WTC11 (cell line): ENCODE data around the gene PVALEF. TPM values are rescaled to one million over a fixed set of nuclear protein-coding genes. Genes with fewer than 3 reads are reported as not detected.

Experiments used
- ATAC-seq: fragments of 200-7000 bp; cut with Tn5 transposase; 2 replicates; pipeline ENCODE4 v1.10.0; 2021; ENCODE audit warnings: mild to moderate bottlenecking, moderate library complexity
- CTCF ChIA-PET: fragments of 300-600 bp; sonication (Branson Sonifier 250); formaldehyde crosslinking; loops from one replicate; lab custom pipeline; 2021; ENCODE audit warnings: antibody characterized with exemption; lab: Charles Lee
- POLR2A ChIA-PET: fragments of 350-600 bp; sonication (Branson Sonifier 250); formaldehyde crosslinking; loops from one replicate; lab custom pipeline; 2021; ENCODE audit warnings: antibody characterized with exemption; lab: Charles Lee
- DNase-seq: peaks from one replicate; pipeline ENCODE4 v3.0.0; 2021; ENCODE audit warnings: low spot score
- H3K27ac Mint-ChIP-seq: 2 replicates; pipeline ENCODE4 v1.8.0; 2021; ENCODE audit warnings: mixed read lengths
- H3K27me3 Mint-ChIP-seq: 2 replicates; pipeline ENCODE4 v1.8.0; 2021; ENCODE audit warnings: low read depth, mild to moderate bottlenecking, moderate library complexity, mixed read lengths
- H3K36me3 Mint-ChIP-seq: 2 replicates; pipeline ENCODE4 v1.8.0; 2021; ENCODE audit warnings: mixed read lengths
- H3K4me1 Mint-ChIP-seq: 2 replicates; pipeline ENCODE4 v1.8.0; 2022; ENCODE audit warnings: mixed read lengths
- H3K4me3 Mint-ChIP-seq: 2 replicates; pipeline ENCODE4 v1.8.0; 2021; ENCODE audit warnings: mild to moderate bottlenecking, moderate library complexity, mixed read lengths
- H3K9me3 Mint-ChIP-seq: 2 replicates; pipeline ENCODE4 v1.8.0; 2021; ENCODE audit warnings: mixed read lengths
- AFF4 ChIP-seq: sonication (generic); formaldehyde crosslinking; IDR thresholded peaks from 2 replicates; pipeline ENCODE4 v1.8.1; 2023; ENCODE audit warnings: mild to moderate bottlenecking, missing genetic modification reagents, borderline replicate concordance
- CBFB ChIP-seq: sonication (generic); formaldehyde crosslinking; IDR thresholded peaks from 2 replicates; pipeline ENCODE4 v1.8.1; 2022; ENCODE audit warnings: mild to moderate bottlenecking, low read depth, missing genetic modification reagents
- CREM ChIP-seq: sonication (generic); formaldehyde crosslinking; IDR thresholded peaks from 2 replicates; pipeline ENCODE4 v1.8.1; 2022; ENCODE audit warnings: mild to moderate bottlenecking, missing genetic modification reagents, moderate library complexity
- E2F5 ChIP-seq: sonication (generic); formaldehyde crosslinking; IDR thresholded peaks from 2 replicates; pipeline ENCODE4 v1.8.1; 2022; ENCODE audit warnings: mild to moderate bottlenecking, moderate library complexity, missing genetic modification reagents
- HMGXB4 ChIP-seq: sonication (generic); formaldehyde crosslinking; IDR thresholded peaks from 2 replicates; pipeline ENCODE4 v1.8.1; 2023; ENCODE audit warnings: mild to moderate bottlenecking, moderate library complexity, missing genetic modification reagents
- MAX ChIP-seq: sonication (generic); formaldehyde crosslinking; IDR thresholded peaks from 2 replicates; pipeline ENCODE4 v1.8.0; 2022; ENCODE audit warnings: mild to moderate bottlenecking, missing genetic modification reagents
- MYBL2 ChIP-seq: sonication (generic); formaldehyde crosslinking; IDR thresholded peaks from 2 replicates; pipeline ENCODE4 v1.8.1; 2023; ENCODE audit warnings: mild to moderate bottlenecking, moderate library complexity, missing genetic modification reagents
- NFYB ChIP-seq: sonication (generic); formaldehyde crosslinking; conservative IDR thresholded peaks from 2 replicates; pipeline ENCODE4 v1.8.0; 2022; ENCODE audit warnings: low read depth, missing genetic modification reagents
- OVOL2 ChIP-seq: fragments of 250-450 bp; sonication (Bioruptor Pico); IDR thresholded peaks from 2 replicates; pipeline ENCODE4 v1.9.0; 2021; ENCODE audit warnings: mild to moderate bottlenecking, borderline replicate concordance
- SMAD3 ChIP-seq: sonication (generic); formaldehyde crosslinking; IDR thresholded peaks from 2 replicates; pipeline ENCODE4 v1.8.0; 2022; ENCODE audit warnings: missing genetic modification reagents, mild to moderate bottlenecking, borderline replicate concordance
- TEAD4 ChIP-seq: sonication (generic); formaldehyde crosslinking; IDR thresholded peaks from 2 replicates; pipeline ENCODE4 v1.8.0; 2022; ENCODE audit warnings: mild to moderate bottlenecking, missing genetic modification reagents
- ZNF219 ChIP-seq: sonication (generic); formaldehyde crosslinking; IDR thresholded peaks from 2 replicates; pipeline ENCODE4 v1.8.0; 2023; ENCODE audit warnings: missing genetic modification reagents, mild to moderate bottlenecking, borderline replicate concordance
- ZNF416 ChIP-seq: fragments of 250-450 bp; sonication (Bioruptor Pico); IDR thresholded peaks from 2 replicates; pipeline ENCODE4 v1.9.0; 2021; ENCODE audit warnings: mild to moderate bottlenecking, inconsistent platforms
- ZNF425 ChIP-seq: fragments of 250-450 bp; sonication (Bioruptor Pico); conservative IDR thresholded peaks from 2 replicates; pipeline ENCODE4 v1.9.0; 2021; ENCODE audit warnings: mild to moderate bottlenecking
- total RNA-seq: library from RNA; stranded (reverse); gene quantifications from 3 replicates; pipeline ENCODE4 v1.2.3, GENCODE V29; 2021

Gene PVALEF
- total RNA-seq, 1 experiment from 2014 or later, result not detected

GRCh38 chr17:81188491-81188840, 23.2 kb downstream of the PVALEF start (continued):
- TF ChIP-seq MYBL2 (CRISPR knock-in tag) (no peak), OVOL2 (no peak), HMGXB4 (no peak)

GRCh38 chr17:81189016-81189415, 23.7 kb downstream of the PVALEF start:
- Mint-ChIP-seq H3K27me3 (no peaks in the 10 kb centered on the region), H3K4me3 (no peak overlapping the region), H3K4me1 (no peaks in the 10 kb centered on the region), H3K27ac (no peak overlapping the region), H3K36me3 (no peaks in the 10 kb centered on the region), H3K9me3 (no peaks in the 10 kb centered on the region)
- no peak for ATAC-seq
- no peak for TF ChIP-seq E2F5 (CRISPR knock-in tag)
- no peak for TF ChIP-seq CREM (CRISPR knock-in tag)
- no peak for TF ChIP-seq CBFB (CRISPR knock-in tag)
- no peak for TF ChIP-seq ZNF425 (CRISPR knock-in tag)
- no peak for TF ChIP-seq MAX (CRISPR knock-in tag)
- no peak for TF ChIP-seq ZNF219 (CRISPR knock-in tag)
- TF ChIP-seq SMAD3 (CRISPR knock-in tag), result no peak
- no peak for TF ChIP-seq TEAD4 (CRISPR knock-in tag)
- TF ChIP-seq AFF4 (CRISPR knock-in tag), result no peak
- no peak for TF ChIP-seq NFYB (CRISPR knock-in tag)
- TF ChIP-seq ZNF416 (CRISPR knock-in tag), result no peak
- CTCF ChIA-PET, result interaction anchor here (0.8 to 2.1 kb wide), 5 partner anchors 9 to 67 kb away, joined by 3 to 8 read pairs (median 3); no protein-coding TSS in a partner anchor
- no peak for DNase-seq
- POLR2A ChIA-PET, result no interaction called here
